HG03103 (cell line): ENCODE results near the gene AGPAT3.
"Not testable (repeated sequence)": the region's sequence is repeated elsewhere in the genome, so short reads cannot be mapped to it uniquely, and the experiment has no call there.

Source experiments
- ATAC-seq: cut with Tn5 transposase; IDR thresholded peaks from one replicate; pipeline ENCODE4 v1.9.1; 2021; ENCODE audit warnings: low read depth; ENCODE audit not compliant: unreplicated experiment

AGPAT3 gene

DNA sequence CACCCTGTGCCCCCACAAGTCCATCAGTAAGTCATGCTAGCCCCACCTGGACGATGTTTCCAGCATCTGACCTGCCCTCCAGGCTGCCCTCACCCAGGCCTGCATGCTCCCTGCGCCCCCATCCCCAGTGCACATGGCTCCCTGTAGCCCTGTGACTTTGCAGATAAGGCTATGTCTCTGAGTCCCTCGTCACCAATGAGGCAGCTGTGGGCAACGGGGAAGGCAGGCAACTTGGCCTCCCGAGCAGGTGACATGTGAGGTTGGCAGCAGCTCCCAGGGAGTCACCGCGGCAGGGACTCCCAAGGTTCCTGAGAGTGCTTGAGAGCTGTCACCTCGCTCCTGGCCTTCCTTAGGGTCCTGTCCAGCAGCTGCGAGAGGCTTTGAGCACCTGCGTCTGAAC lies 32.4 kb upstream of the AGPAT3 start:
- ATAC-seq = no peak

- no peak for ATAC-seq
Measured at GRCh38 chr21:43834146-43834905, 30.7 kb upstream of the AGPAT3 start.

- ATAC-seq = no peak
Measured at GRCh38 chr21:43835050-43835449, 30.0 kb upstream of the AGPAT3 start.

DNA sequence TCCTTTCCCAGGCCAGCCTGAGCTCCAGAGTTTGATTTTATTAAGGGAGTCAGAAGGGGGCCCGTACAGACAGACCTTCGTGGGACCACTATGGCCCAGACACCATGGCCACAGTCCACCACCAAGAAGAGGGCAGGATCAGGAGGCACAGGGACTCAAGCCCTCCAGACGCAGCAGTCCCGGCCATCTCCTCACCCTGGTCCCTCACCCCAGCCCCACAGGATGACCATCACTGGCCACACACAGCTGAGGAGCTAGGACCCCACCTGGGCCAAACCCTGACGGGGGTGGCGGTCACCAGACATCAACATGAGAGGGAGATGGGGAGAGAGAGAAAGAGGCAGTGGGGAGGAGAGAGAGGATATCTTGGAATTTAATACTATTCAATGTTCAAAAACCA lies 29.2 kb upstream of the AGPAT3 start:
- no peak for ATAC-seq

DNA sequence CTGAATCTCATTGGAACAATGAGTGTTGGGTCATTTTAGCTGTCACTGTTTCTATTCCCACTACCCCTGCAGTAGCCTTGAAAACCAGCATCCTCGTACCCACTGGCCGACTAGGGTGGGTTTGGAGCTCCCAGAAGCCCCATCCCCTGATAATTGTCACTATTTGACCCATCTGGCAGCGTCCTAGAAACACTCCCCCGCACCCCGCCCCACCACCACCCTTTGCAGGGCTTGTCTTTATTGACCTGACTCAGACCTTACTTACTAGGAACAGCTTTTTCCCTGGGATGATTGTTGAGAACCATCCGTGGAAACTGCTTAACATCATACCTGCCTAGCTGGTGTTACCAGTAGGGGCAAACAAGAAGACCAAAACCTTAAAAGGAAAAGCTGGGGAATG lies 28.4 kb upstream of the AGPAT3 start:
- no peak for ATAC-seq

- no peak for ATAC-seq
Measured at GRCh38 chr21:43840259-43840658, 24.8 kb upstream of the AGPAT3 start.

DNA sequence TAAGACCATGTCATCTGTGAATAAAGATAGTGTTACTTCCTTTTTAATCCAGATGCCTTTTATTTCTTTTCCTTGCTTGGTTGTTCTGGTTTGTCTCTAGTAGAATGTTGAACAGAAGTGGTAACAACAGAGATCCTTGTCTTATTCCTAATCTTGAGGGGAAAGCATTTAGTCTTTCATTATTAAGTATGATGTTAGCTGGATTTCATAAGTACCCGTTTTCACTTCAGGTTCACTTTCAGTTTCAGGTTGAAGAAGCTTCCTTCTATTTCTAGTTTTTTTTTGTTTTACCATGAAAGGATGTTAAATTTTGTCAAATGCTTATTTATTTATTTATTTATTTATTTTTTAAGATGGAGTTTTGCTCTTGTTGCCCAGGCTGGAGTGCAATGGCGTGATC lies 22.3 kb upstream of the AGPAT3 start:
- ATAC-seq = no peak

DNA sequence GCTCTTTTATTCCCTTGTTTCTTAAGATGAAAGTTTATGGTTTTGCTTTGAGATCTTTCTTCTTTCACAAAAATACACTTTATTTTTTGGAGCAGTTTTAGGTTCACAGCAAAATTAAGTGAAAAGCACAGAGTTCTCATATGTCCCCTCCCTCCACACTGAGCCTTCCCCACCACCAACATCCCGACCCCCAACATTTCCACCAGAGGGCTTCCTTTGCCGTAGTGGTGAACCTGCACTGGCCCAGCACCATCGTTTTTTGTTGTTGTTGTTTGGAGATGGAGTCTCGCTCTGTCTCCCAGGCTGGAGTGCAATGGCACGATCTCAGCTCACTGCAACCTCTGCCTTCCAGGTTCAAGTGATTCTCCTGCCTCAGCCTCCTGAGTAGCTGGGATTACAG lies 20.1 kb upstream of the AGPAT3 start:
- ATAC-seq = not testable (repeated sequence)

GRCh38 chr21:43845386-43845785 lies 19.6 kb upstream of the AGPAT3 start:
- ATAC-seq = no peak

DNA sequence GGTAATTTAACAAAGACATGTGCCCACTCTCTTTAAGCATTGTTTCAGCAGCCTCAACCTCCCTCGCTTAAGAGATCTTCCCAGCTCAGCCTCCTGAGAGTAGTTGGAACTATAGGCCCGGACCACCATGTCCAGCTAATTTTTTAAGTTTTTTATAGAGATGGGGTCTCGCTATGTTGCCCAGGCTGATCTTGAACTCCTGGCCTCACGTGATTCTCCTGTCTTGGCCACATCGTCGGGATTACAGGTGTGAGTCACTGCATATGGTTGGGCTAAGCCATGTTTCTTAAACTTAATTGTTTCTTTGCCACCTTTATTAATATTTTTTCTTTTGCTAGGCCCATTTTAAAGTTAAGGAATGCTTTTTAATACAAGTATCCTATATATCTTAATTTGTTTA lies 18.6 kb upstream of the AGPAT3 start:
- ATAC-seq = no peak

GRCh38 chr21:43847301-43847700 lies 17.7 kb upstream of the AGPAT3 start:
- ATAC-seq = no peak

DNA sequence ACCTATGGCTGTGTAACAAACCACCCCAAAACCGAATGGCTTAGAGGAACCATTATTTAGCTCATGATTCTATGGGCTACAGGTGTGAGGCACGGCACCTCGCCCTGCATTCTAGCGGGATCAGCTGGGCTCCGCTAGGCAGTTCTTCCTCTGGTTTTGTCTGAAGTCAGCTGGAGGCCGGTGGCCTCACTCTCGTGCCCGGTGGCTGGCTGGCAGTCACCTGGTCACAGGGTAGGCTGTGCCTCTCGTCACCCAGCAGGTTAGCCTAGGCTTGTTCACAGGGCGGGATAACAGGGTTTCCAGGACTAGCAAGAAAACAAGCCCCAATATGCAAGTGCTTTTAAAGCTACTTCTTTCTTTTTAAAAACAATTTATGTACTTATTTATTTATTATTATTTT lies 16.3 kb upstream of the AGPAT3 start:
- ATAC-seq = no peak

GRCh38 chr21:43849532-43850299 lies 15.3 kb upstream of the AGPAT3 start:
- no peak for ATAC-seq

DNA sequence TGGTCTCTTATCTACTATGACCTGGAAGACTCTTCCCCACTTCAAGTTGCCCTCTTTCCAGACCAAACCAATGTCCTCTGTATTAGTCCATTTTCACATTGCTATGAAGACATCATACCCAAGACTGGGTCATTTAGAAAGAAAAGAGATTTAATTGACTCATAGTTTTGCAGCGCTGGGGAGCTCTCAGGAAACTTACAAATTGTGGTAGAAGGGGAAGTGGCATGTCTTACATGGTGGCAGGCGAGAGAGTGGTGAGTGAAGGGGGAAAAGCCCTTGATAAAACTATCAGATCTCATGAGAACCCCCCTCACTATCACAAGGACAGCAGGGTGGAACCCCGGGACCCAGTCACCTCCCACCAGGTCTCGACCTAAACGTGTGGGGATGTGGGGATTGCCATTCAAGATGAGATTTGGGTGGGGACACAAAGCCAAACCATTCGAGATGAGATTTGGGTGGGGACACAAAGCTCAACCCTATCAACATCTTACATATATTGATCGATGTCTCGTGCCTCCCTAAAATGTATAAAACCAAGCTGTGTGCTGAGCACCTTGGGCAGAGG lies 14.2 kb upstream of the AGPAT3 start:
- no peak for ATAC-seq

- no peak for ATAC-seq
Measured at GRCh38 chr21:43851593-43851992, 13.4 kb upstream of the AGPAT3 start.

GRCh38 chr21:43853851-43854772 lies 10.9 kb upstream of the AGPAT3 start:
- ATAC-seq = no peak

DNA sequence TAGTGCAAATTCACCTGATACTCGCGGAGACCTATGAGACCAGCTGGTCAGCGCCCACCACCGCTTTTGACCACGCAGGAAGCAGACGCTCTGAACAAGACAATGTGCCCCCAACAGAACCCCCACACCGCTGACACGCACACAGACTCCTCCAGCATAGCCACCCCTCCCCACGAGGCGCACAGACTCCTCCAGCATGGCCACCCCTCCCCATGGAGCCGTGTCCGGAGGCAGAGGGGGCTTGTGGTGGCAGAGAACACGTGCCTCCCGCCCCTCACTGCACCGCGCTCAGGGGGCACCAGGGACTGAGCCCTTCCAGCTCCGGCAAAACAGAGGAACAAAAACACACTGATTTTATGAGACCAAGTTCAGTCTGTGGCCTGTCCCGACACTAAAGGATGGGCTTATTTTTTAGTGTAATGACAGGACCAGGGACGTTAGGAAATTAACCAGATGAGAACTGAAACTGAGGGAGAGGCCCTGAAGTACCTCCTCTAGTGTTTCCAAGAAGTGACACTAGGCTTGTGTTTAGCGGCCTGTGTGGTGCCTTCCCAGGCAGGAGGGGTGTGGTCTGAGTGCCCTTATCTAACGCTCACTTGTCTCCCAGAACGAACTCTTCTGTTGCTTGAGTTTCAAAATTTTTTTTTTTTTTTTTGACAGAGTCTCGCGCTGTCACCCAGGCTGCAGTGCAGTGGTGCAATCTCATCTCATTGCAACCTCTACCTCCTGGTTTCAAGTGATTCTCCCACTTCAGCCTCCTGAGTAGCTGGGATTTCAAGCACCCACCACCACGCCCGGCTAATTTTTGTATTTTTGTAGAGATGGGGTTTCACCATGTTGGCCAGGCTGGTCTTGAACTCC lies 10.0 kb upstream of the AGPAT3 start:
- ATAC-seq = no peak

GRCh38 chr21:43855955-43856354 lies 9.1 kb upstream of the AGPAT3 start:
- no peak for ATAC-seq

- no peak for ATAC-seq
Measured at GRCh38 chr21:43858806-43859648, 6.0 kb upstream of the AGPAT3 start.
